ENCODE data around the gene FOXB2.
"Not testable (repeated sequence)": the region's sequence is repeated elsewhere in the genome, so short reads cannot be mapped to it uniquely, and the experiment has no call there.

Gene FOXB2

GRCh38 chr9:77016121-77016525 lies 3.3 kb upstream of the FOXB2 start:
- no peak for DNase-seq (ENCODE audit: low read depth, low spot score)

DNA sequence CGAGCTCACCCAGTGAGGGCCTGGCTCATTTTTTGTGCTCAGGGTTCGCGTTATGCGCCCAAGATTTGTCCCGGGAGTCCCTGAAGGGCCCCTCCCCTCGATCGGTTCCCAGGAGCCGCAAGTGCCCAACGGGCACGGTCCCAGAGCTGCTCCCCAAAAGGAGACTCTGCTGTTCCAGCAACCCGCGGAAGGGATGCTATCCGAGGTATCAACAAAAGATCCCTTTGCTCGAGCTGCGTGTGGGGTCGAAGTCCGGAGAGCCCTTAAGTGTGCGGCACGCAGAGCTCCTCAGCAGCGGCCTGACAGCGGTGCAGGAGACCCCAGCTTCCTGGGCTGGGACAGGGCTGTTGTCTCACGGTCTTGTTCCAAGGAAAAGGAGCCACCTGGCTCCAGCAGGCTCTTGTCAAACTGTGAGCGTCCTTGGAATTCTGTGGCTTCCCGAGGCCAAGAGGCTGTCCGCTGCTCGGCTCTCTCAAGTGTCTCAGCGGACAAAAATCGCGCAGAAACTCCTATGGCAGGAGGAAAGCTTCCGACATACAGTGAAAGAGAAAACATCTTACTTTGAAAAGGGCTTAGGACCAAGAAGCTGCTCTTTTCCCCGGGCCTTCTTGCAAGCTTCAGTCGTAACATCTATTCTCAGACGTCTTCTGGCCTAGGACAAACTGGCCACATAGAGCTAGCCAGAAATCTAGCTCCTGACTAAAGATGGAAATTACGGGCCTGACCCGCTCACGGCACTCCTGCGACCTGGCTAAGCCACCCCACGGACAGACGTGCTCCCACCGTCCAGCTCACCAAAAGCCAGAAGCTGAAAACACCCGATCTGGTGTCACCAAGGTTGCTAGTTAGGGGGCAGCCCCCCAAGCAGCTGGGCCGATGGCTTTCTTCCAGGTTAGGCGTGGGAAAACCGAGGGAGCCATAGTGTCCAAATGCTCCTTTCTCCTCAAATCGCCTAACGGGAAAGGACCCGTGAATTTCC lies 2.6 kb upstream of the FOXB2 start:
- no peak for DNase-seq (ENCODE audit: low read depth, low spot score)

DNA sequence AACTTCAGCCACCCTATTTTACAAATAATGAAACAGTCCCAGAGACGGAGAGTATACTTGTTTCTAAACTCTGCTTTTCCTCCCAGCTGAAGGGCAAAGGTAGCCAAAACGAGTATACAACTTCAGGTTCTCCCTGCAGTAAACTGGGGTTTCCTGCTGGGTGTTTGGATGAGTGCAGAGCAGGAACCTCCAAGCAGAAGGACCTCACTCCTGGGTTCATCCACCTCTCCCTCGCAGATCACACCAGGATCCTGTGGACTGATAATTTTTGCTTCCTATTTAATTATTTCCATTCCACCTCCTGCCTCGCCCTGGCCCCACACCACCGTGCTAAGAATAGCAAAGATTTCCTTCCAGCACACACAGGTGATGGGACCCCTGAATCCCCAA lies 2.0 kb upstream of the FOXB2 start:
- no peak for DNase-seq (ENCODE audit: low read depth, low spot score)

- no peak for DNase-seq (ENCODE audit: low read depth, low spot score)
Observed at GRCh38 chr9:77018058-77018968, 1.1 kb upstream of the FOXB2 start.

GRCh38 chr9:77018969-77019235 lies 553 bp upstream of the FOXB2 start:
- DNase-seq (ENCODE audit: low read depth, low spot score), result no peak

GRCh38 chr9:77019926-77020412 lies 514 bp downstream of the FOXB2 start:
- no peak for DNase-seq (ENCODE audit: low read depth, low spot score)

GRCh38 chr9:77020413-77021290 lies 1.2 kb downstream of the FOXB2 start:
- no peak for DNase-seq (ENCODE audit: low read depth, low spot score)

- no peak for DNase-seq (ENCODE audit: low read depth, low spot score)
Observed at GRCh38 chr9:77021291-77021894, 1.9 kb downstream of the FOXB2 start.

DNA sequence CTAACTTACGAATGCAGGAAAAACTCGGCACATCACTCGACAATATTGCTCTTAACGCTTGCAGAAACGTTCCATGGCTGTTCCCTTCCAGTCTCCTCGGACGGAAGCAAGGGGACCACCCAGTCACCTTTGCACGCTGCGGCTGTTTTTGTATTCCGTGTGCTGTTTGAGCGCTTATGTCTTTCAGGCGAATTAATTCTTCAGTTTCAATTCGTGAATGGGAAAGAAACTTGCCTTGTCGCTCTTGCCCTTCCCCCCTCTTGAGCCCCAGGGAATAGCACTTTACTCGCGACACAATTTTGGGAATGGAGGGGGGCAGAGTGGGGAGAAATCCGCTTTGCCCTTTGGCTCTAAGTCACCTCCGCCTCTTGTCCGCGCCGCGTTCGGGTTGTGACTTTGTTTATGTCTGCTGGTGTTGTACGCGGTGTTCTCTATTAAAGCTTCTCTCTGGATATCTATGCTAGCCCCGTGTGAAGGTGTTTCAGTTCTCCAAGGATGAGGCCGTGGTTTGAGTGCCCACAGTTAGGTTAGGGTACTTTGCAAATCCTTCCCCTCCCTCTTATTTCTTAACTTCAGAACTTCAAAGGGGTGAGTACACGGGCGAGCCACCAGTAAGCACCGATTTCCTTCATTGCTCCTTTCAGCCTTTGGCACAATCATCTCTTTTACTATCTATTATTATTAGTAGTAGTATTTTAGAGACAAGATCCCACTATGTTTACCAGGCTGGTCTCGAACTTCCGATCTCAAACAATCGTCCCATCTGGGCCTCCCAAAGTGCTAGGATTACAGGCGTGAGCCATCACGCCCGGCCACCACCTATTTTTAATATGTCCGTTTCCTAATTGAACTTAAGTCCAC lies 2.7 kb downstream of the FOXB2 start:
- DNase-seq (ENCODE audit: low read depth, low spot score), result no peak

DNA sequence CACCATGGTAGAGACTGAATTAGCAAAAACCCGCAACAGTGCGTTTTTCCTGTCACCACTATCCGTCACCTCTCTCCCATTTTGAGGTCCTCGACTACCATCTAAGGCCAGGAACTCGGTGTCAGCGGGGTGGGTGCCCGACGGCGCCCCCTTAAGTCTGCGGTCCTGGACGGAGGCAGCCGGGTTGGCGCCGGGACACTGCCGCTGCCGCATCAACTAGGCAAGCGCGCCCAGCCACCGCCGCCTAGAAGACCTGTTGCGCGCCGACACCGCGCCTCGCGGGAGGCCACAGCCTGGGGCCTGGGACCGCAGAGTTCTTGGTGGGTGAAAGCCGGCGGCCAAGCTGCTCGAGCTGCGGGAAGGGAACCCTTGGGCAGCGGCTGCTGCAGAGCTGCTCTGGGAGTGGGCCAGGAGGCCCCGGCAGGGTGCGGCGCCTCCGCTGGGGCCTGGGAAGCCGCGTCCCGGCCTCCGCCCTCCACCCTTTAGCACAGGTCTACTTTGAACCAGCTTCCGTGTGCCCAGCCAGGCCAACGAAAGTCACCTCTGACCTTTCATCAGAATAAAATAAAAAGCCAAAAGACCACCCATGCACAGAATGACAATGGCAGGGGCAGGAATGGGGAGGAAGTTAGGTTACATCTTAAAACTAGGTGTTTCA lies 3.5 kb downstream of the FOXB2 start:
- no peak for DNase-seq (ENCODE audit: low read depth, low spot score)

GRCh38 chr9:77023726-77024125 lies 4.3 kb downstream of the FOXB2 start:
- DNase-seq (ENCODE audit: low read depth, low spot score), result no peak

- no peak for DNase-seq (ENCODE audit: low read depth, low spot score)
Observed at GRCh38 chr9:77024776-77025545, 5.5 kb downstream of the FOXB2 start.

DNA sequence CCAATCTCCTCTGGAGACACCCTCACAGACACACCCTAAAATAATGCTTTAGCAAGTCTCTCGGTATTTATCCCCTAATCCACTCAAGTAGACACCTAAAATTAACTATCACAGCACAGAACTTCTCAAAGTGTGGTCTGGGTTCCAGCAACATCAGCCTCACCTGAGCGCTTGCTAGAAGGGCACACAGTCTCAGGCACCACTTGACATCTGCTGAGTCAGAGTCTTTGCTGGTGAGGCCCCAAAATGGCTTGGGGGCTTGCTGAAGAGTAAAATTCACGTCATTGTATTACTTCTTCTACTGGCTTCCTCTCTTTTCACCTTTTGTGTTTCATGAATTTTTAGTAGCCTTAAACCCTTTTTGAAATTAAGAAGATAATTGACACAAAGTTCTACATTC lies 9.0 kb downstream of the FOXB2 start:
- no peak for DNase-seq (ENCODE audit: low read depth, low spot score)

DNA sequence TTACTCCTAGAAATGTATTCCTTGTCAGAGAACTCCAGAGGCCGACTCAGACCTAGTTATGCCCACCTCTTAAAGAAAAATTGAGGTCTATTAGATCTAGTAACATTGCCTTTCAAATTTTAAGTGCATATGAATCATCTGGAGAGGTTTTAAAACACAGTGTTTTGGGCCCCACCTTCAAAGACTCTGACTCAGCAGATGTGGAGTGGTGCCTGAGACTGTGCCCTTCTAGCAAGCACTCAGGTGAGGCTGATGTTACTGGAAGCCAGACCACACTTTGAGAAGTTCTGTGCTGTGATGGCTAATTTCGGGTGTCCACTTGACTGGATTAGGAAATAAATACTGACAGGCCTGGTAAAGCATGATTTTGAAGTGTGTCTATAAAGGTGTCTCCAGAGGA lies 10.6 kb downstream of the FOXB2 start:
- no peak for DNase-seq (ENCODE audit: low read depth, low spot score)

- no peak for DNase-seq (ENCODE audit: low read depth, low spot score)
Observed at GRCh38 chr9:77038281-77039036, 19.0 kb downstream of the FOXB2 start.

- no peak for DNase-seq (ENCODE audit: low read depth, low spot score)
Observed at GRCh38 chr9:77040340-77040739, 20.9 kb downstream of the FOXB2 start.

- DNase-seq (ENCODE audit: low read depth, low spot score), result not testable (repeated sequence)
Observed at GRCh38 chr9:77043743-77044142, 24.3 kb downstream of the FOXB2 start.

GRCh38 chr9:77060681-77061080 lies 41.2 kb downstream of the FOXB2 start:
- DNase-seq (ENCODE audit: low read depth, low spot score), result not testable (repeated sequence)
